ENCODE data around the gene SCRT2. TPM values are rescaled to one million over a fixed set of nuclear protein-coding genes. Genes with fewer than 3 reads are reported as not detected.

Gene SCRT2
- total RNA-seq, 1 experiment from 2014 or later, result not detected

DNA sequence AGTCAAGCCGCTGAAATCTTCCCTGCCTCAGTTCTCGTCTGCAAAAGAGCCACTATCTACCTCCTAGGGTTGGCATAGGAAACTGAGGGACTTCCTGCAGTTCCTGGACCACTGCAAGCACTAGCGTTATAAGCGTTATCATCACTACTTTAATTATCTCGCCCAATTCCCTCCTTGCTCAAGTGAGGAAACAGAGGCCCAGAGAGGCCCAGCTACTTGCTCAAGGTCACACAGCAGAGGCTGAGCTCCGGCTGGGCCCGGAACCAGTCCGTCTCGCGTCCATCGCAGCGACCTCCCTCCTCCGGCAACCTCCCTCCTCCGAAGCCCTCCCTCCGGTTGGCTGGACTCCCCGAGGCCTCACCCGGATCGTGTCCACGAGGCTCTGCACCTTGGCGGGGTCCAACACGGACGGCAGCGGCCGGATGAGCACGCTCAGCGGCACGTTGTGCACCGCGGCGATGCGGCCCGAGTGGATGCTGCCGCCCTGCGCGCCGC is 22.9 kb downstream of the SCRT2 start:
- intact Hi-C loops (cut with micrococcal nuclease; ENCODE audit: unreplicated experiment), result loop anchor here (1.0 kb wide), 1 partner anchor 15 kb away; no protein-coding TSS in a partner anchor
- Histone ChIP-seq H3K27me3 (replicated peaks; ENCODE audit: control insufficient read depth, insufficient read depth, low read length) (no peaks in the 10 kb centered on the region), H3K36me3 (ENCODE audit: control insufficient read depth, insufficient read depth, low read length) (peaks cover 3% of the 10 kb centered on the region; the same call in 1 of the 2 replicates), H3K4me3 (ENCODE audit: low read depth, low read length) (peak overlapping the region; percentile 97), H3K9me3 (no peaks in the 10 kb centered on the region), H3K4me1 (peaks cover 6% of the 10 kb centered on the region; the same call in 1 of the 2 replicates)
- peaks cover 12% of the 10 kb centered on the region for H3K4me1 Mint-ChIP-seq (ENCODE audit: low read depth, unreplicated experiment)
- peak in 1 of 2 experiments; percentile 62 for DNase-seq
- ChIA-PET POLR2A (no interaction called here), CTCF (interaction anchor here (0.7 to 1.7 kb wide), 2 partner anchors 15 to 87 kb away, joined by 3 to 7 read pairs; no protein-coding TSS in a partner anchor)
- H3K4me3 Mint-ChIP-seq (ENCODE audit: unreplicated experiment), result peak overlapping the region; percentile 85
- TF ChIP-seq, protein P1, sequence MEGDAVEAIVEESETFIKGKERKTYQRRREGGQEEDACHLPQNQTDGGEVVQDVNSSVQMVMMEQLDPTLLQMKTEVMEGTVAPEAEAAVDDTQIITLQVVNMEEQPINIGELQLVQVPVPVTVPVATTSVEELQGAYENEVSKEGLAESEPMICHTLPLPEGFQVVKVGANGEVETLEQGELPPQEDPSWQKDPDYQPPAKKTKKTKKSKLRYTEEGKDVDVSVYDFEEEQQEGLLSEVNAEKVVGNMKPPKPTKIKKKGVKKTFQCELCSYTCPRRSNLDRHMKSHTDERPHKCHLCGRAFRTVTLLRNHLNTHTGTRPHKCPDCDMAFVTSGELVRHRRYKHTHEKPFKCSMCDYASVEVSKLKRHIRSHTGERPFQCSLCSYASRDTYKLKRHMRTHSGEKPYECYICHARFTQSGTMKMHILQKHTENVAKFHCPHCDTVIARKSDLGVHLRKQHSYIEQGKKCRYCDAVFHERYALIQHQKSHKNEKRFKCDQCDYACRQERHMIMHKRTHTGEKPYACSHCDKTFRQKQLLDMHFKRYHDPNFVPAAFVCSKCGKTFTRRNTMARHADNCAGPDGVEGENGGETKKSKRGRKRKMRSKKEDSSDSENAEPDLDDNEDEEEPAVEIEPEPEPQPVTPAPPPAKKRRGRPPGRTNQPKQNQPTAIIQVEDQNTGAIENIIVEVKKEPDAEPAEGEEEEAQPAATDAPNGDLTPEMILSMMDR (IDR thresholded peaks at IDR 0.05; ENCODE audit: insufficient read depth in 1 of 2, low read depth in 1 of 2, low read length in 1 of 2, severe bottlenecking in 1 of 2, unreplicated experiment in 1 of 2), result no peak
- H3K27ac Mint-ChIP-seq (ENCODE audit: unreplicated experiment), result peak overlapping the region; percentile 80
- no peaks in the 10 kb centered on the region for H3K9me3 Mint-ChIP-seq (ENCODE audit: unreplicated experiment)
- peaks cover 33% of the 10 kb centered on the region for H3K36me3 Mint-ChIP-seq (ENCODE audit: insufficient read depth, unreplicated experiment)
- no peaks in the 10 kb centered on the region for H3K27me3 Mint-ChIP-seq (ENCODE audit: insufficient read depth, unreplicated experiment)
- BruUV-seq (replicated peaks), result TSS peak; percentile 31

DNA sequence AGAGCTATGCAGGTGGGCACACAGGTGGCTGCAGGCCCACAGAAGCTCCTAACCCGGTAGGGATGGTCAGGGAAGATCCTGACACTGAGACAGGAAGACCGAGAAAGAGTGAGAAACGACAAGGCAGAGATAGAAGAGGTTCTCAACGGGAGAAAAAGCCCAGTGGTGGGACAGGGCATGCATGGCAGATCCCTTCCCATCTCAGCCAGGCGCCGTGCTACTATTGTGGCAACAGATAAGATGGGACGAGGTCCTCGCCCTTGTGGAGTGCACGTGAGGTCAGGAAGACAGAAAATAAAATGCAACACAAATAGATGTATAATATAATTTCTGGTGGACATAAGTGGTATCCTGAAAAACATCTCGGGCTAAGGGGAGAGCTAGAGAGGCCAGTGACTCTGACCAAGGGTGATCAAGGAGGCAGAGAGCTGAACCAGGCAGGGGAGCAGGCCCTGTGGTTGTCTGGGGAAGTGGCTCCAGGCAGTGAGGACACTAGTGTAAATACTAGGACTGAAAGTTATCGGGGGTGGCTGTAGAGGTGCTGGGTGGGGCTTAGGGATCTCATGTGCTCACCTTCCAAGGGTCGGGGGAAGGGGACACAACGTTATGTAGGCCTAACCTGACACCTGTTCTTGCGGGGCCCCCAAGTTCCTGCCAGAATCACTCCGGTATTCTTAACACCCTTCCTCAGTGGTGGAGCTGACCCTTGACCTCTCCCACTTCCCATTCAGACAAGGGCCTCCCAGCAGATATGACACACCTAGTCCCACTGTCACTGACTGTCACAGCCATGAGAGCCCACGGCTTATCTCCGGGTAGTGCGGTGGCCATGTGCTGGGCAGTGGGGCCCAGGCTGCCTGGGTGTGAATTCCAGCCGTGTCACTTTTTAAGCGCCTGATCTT is 23.6 kb downstream of the SCRT2 start:
- TF ChIP-seq, protein P1 (IDR thresholded peaks at IDR 0.05; ENCODE audit: insufficient read depth in 1 of 2, low read depth in 1 of 2, low read length in 1 of 2, severe bottlenecking in 1 of 2, unreplicated experiment in 1 of 2), result no peak
- POLR2A ChIA-PET, result interaction anchor here (0.6 kb wide), 1 partner anchor 15 kb away, joined by 3 read pairs; no protein-coding TSS in a partner anchor
- intact Hi-C loops (cut with micrococcal nuclease; ENCODE audit: unreplicated experiment), result no loop called here
- Histone ChIP-seq H3K4me3 (ENCODE audit: low read depth, low read length) (peak overlapping the region; percentile 97), H3K27me3 (replicated peaks; ENCODE audit: control insufficient read depth, insufficient read depth, low read length) (no peaks in the 10 kb centered on the region), H3K36me3 (ENCODE audit: control insufficient read depth, insufficient read depth, low read length) (peaks cover 5% of the 10 kb centered on the region), H3K9me3 (no peaks in the 10 kb centered on the region), H3K4me1 (peaks cover 6% of the 10 kb centered on the region; the same call in 1 of the 2 replicates)
- Mint-ChIP-seq H3K27me3 (ENCODE audit: insufficient read depth, unreplicated experiment) (no peaks in the 10 kb centered on the region), H3K36me3 (ENCODE audit: insufficient read depth, unreplicated experiment) (peaks cover 38% of the 10 kb centered on the region), H3K4me3 (ENCODE audit: unreplicated experiment) (peak overlapping the region; percentile 85), H3K9me3 (ENCODE audit: unreplicated experiment) (no peaks in the 10 kb centered on the region), H3K4me1 (ENCODE audit: low read depth, unreplicated experiment) (peaks cover 12% of the 10 kb centered on the region), H3K27ac (ENCODE audit: unreplicated experiment) (peak overlapping the region; percentile 80)
- BruUV-seq (replicated peaks), result no TSS peak
- CTCF ChIA-PET, result interaction anchor here (0.7 to 1.7 kb wide), 2 partner anchors 15 to 87 kb away, joined by 3 to 7 read pairs; no protein-coding TSS in a partner anchor
- peak; percentile 44 to 65 for DNase-seq

DNA sequence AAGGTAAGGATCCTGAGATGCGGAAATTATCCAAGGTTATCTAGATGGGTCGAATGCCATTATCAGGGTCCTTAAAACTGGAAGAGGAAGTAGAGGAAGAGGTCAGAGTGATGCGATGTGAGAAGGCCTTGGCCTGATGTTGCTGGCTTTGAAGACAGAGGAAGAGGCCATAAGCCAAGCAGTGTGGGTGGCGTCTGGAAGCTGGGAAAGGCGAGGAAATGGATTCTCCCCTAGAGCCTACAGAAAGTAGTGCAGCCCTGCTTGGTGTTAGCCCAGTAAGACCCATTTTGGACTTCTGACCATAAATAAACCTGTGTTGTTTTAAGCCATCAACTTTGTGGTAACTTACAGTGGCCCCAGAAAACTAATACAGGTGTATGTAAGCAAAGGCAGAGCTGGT is 24.6 kb downstream of the SCRT2 start:
- Mint-ChIP-seq H3K36me3 (ENCODE audit: insufficient read depth, unreplicated experiment) (peaks cover 43% of the 10 kb centered on the region), H3K9me3 (ENCODE audit: unreplicated experiment) (no peaks in the 10 kb centered on the region), H3K27ac (ENCODE audit: unreplicated experiment) (peak overlapping the region; percentile 2), H3K4me3 (ENCODE audit: unreplicated experiment) (peak overlapping the region; percentile 85), H3K27me3 (ENCODE audit: insufficient read depth, unreplicated experiment) (no peaks in the 10 kb centered on the region), H3K4me1 (ENCODE audit: low read depth, unreplicated experiment) (peaks cover 12% of the 10 kb centered on the region)
- Histone ChIP-seq H3K4me1 (peaks cover 6% of the 10 kb centered on the region; the same call in 1 of the 2 replicates), H3K9me3 (no peaks in the 10 kb centered on the region), H3K27me3 (replicated peaks; ENCODE audit: control insufficient read depth, insufficient read depth, low read length) (no peaks in the 10 kb centered on the region), H3K4me3 (ENCODE audit: low read depth, low read length) (no peak overlapping the region), H3K36me3 (ENCODE audit: control insufficient read depth, insufficient read depth, low read length) (peaks cover 5% of the 10 kb centered on the region)
- CTCF ChIA-PET, result no interaction called here
- intact Hi-C loops (cut with micrococcal nuclease; ENCODE audit: unreplicated experiment), result no loop called here
- no peak for DNase-seq
- BruUV-seq (replicated peaks), result no TSS peak
- POLR2A ChIA-PET, result no interaction called here
- TF ChIP-seq, protein P1 (IDR thresholded peaks at IDR 0.05; ENCODE audit: insufficient read depth in 1 of 2, low read depth in 1 of 2, low read length in 1 of 2, severe bottlenecking in 1 of 2, unreplicated experiment in 1 of 2), result peak in 1 of 2 experiments; percentile 2

Measured in Caco-2 (cell line).